G401 (cell line): ENCODE results near the gene UNC80. TPM values are rescaled to one million over a fixed set of nuclear protein-coding genes. Genes with fewer than 3 reads are reported as not detected.

Experiments
- total RNA-seq: library from RNA; depleted of rRNA; stranded (reverse); fragments of >200 nt; shearing (Covaris generic); gene quantifications from 2 replicates; pipeline ENCODE4 v1.2.3, GENCODE V29; 2014; rRNA removed

UNC80 gene
- total RNA-seq, 1 experiment from 2014 or later: not detected

Other genes starting within 250 kb of the UNC80 start
- 23.9 and 37.1 TPM in 2 replicates for gene RPE, start 230.8 kb downstream of the UNC80 start, total RNA-seq